ENCODE data around the gene MOV10L1.

The MOV10L1 gene

DNA sequence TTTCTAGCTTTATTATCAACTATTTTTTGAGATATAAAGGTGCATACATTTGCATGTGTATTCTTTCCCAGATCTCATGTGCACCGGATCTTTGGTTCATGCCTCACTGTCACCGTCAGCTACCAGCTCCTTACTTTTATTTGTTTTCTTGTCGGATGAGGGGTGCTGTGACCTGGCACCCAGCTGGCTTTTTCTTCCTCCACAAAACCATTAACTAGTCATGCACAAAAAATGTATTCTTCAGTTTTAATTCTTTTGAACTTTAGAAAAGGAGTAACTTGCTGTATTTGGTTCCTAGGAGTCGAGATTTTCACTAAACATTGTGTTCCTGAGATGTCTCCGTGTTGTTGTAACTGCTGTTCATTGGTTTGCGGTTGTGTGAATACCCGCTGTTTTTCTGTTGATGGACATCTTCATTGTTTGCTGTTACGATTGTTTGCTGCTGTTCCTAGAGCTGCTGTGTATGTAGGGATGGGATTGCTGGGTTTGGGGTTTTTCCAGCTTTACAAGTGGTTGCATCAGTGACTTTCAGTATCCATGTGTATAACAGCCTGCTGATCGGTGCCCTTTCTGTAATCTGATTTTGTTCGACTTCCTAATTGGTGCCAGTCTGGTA, 39.4 kb downstream of the MOV10L1 start:
- no peak for TF ChIP-seq FOXM1 (IDR thresholded peaks at IDR 0.05; ENCODE audit: borderline replicate concordance, low read depth)
- TF ChIP-seq EGR1 (IDR thresholded peaks at IDR 0.05): no peak
- TF ChIP-seq CEBPB (IDR thresholded peaks at IDR 0.05): no peak
- TF ChIP-seq TEAD4 (IDR thresholded peaks at IDR 0.05): no peak
- TF ChIP-seq, protein P1, sequence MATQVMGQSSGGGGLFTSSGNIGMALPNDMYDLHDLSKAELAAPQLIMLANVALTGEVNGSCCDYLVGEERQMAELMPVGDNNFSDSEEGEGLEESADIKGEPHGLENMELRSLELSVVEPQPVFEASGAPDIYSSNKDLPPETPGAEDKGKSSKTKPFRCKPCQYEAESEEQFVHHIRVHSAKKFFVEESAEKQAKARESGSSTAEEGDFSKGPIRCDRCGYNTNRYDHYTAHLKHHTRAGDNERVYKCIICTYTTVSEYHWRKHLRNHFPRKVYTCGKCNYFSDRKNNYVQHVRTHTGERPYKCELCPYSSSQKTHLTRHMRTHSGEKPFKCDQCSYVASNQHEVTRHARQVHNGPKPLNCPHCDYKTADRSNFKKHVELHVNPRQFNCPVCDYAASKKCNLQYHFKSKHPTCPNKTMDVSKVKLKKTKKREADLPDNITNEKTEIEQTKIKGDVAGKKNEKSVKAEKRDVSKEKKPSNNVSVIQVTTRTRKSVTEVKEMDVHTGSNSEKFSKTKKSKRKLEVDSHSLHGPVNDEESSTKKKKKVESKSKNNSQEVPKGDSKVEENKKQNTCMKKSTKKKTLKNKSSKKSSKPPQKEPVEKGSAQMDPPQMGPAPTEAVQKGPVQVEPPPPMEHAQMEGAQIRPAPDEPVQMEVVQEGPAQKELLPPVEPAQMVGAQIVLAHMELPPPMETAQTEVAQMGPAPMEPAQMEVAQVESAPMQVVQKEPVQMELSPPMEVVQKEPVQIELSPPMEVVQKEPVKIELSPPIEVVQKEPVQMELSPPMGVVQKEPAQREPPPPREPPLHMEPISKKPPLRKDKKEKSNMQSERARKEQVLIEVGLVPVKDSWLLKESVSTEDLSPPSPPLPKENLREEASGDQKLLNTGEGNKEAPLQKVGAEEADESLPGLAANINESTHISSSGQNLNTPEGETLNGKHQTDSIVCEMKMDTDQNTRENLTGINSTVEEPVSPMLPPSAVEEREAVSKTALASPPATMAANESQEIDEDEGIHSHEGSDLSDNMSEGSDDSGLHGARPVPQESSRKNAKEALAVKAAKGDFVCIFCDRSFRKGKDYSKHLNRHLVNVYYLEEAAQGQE (IDR thresholded peaks at IDR 0.05; ENCODE audit: low read depth): no peak
- TF ChIP-seq MAX (IDR thresholded peaks at IDR 0.05): no peak
- no peak for TF ChIP-seq EP300 (IDR thresholded peaks at IDR 0.05; ENCODE audit: borderline replicate concordance)
- TF ChIP-seq CREB1 (IDR thresholded peaks at IDR 0.05; ENCODE audit: low read depth): no peak
- no peak for TF ChIP-seq YY1 (IDR thresholded peaks at IDR 0.05; ENCODE audit: low read depth)
- no peak for TF ChIP-seq USF1 (IDR thresholded peaks at IDR 0.05)
- TF ChIP-seq ZBTB7A (IDR thresholded peaks at IDR 0.05; ENCODE audit: low read depth): no peak

DNA sequence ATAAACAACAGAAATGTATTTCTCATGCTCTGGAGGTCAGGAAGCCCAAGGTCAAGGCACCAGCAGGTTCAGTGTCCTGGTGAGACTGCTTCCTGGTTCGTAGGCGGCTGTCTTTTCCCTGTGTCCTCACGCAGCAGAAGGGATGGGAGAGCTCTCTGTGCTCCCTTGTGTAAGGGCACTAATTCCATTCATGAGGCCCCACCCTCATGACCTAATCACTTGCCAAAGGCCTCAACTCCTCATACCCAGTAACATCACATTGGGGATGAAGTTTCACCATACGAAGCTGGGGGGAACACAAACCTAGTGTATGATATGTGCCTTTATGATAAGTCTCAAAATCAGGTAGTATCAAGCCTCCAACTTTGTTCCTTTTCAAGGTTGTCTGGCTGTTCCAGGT, 42.1 kb downstream of the MOV10L1 start:
- TF ChIP-seq NFIC (IDR thresholded peaks at IDR 0.05) (no peak), MAX (IDR thresholded peaks at IDR 0.05) (no peak), YY1 (IDR thresholded peaks at IDR 0.05; ENCODE audit: low read depth) (no peak), USF1 (IDR thresholded peaks at IDR 0.05) (no peak), EP300 (IDR thresholded peaks at IDR 0.05; ENCODE audit: borderline replicate concordance) (no peak), TAF1 (IDR thresholded peaks at IDR 0.05; ENCODE audit: low read depth) (no peak), RAD21 (IDR thresholded peaks at IDR 0.05; ENCODE audit: low read depth) (no peak)

GRCh38 chr22:50134481-50134880, 44.7 kb downstream of the MOV10L1 start:
- TF ChIP-seq TAF1 (IDR thresholded peaks at IDR 0.05; ENCODE audit: low read depth) (no peak), MAX (IDR thresholded peaks at IDR 0.05) (no peak), CEBPB (IDR thresholded peaks at IDR 0.05) (no peak), TCF12 (IDR thresholded peaks at IDR 0.05; ENCODE audit: low read depth) (no peak), CREB1 (IDR thresholded peaks at IDR 0.05; ENCODE audit: low read depth) (no peak), FOXM1 (IDR thresholded peaks at IDR 0.05; ENCODE audit: borderline replicate concordance, low read depth) (no peak), ZBTB7A (IDR thresholded peaks at IDR 0.05; ENCODE audit: low read depth) (no peak), YY1 (IDR thresholded peaks at IDR 0.05; ENCODE audit: low read depth) (no peak), EP300 (IDR thresholded peaks at IDR 0.05; ENCODE audit: borderline replicate concordance) (no peak), RAD21 (IDR thresholded peaks at IDR 0.05; ENCODE audit: low read depth) (no peak)
- TF ChIP-seq, protein P1 (IDR thresholded peaks at IDR 0.05; ENCODE audit: low read depth): no peak

GRCh38 chr22:50136581-50137015, 46.8 kb downstream of the MOV10L1 start:
- TF ChIP-seq CEBPB (IDR thresholded peaks at IDR 0.05) (no peak), YY1 (IDR thresholded peaks at IDR 0.05; ENCODE audit: low read depth) (no peak), NFIC (IDR thresholded peaks at IDR 0.05) (peak; percentile 78)

DNA sequence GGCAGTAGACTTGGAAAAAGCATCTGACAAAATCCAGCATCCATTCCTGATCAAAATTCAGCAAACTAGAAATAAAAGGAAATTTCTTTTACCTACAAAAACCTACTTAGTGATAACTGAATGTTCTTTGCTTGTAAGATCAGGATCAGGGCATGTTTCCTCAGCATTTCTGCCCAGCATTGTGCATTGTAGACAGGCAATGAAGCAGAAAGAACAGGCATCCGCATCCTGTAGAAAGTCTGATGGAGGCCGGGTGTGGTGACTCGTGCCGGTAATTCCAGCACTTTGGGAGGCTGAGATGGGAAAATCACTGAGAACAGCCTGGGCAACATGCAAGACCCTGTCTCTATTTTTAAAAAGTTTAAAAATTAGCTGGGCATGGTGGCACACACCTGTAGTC, 48.2 kb downstream of the MOV10L1 start:
- TF ChIP-seq MAX (IDR thresholded peaks at IDR 0.05): no peak
- peak; percentile 40; the same call in 1 of the 2 replicates for TF ChIP-seq TEAD4 (IDR thresholded peaks at IDR 0.05)
- TF ChIP-seq, protein P1 (IDR thresholded peaks at IDR 0.05; ENCODE audit: low read depth): no peak
- TF ChIP-seq TCF12 (IDR thresholded peaks at IDR 0.05; ENCODE audit: low read depth): 0 out of 2 replicates have a peak, but pooled peaks have one; percentile 24
